ENCODE data around the gene ATAD5. TPM values are rescaled to one million over a fixed set of nuclear protein-coding genes. Genes with fewer than 3 reads are reported as not detected.
"Not testable (repeated sequence)": the region's sequence is repeated elsewhere in the genome, so short reads cannot be mapped to it uniquely, and the experiment has no call there.

ATAD5 gene
- total RNA-seq, 1 donor from 2014 or later: 24.6 TPM

DNA sequence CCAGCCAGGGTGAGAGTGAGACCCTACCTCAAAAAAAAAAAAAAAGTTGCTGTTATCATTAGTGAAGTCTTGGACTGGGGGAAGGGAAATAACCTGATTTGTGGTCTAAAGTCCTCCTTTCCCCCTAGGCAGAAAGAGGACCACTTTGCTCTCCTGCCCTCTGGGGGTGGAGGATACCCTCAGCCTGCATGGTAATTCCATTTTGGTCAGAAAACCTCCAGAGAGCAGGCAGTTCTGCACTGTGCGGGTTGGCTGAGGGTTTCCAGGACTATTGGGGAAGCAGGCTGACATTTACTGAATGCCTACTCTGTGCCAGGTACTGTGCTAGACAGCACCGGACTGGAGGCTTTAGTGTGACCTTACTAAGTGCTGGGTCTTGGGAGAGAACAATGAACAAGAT, 92.6 kb downstream of the ATAD5 start:
- Mint-ChIP-seq H3K27me3 (ENCODE audit: low read depth) (peaks cover 48% of the 10 kb centered on the region), H3K36me3 (ENCODE audit: low read depth) (no peaks in the 10 kb centered on the region), H3K9me3 (no peaks in the 10 kb centered on the region), H3K4me3 (ENCODE audit: low read depth) (no peak overlapping the region), H3K27ac (no peak overlapping the region), H3K4me1 (ENCODE audit: low read depth) (peaks cover 8% of the 10 kb centered on the region)
- DNase-seq (ENCODE audit: low spot score): no peak
- intact Hi-C loops (cut with micrococcal nuclease): no loop called here

DNA sequence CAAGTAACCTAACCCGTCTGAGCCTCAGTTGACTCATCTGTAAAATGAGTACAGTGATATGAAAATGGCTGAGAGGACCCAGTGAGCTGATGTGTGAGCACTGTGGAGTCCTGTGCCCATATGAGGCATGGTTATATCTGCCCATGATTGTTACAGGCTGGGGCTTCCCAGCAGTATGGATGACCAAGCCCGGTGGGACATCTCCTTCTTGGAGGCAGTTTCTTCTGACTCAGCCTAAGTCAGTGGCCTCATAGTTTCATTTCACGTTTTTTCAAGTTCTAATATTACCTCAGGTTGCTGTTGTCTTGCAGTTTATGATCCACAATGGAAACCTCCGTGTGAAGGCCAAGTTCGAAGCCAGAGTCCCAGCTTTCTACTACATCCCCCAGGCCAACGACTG, 94.8 kb downstream of the ATAD5 start:
- H3K4me3 Mint-ChIP-seq (ENCODE audit: low read depth): no peak overlapping the region
- peaks cover 33% of the 10 kb centered on the region for H3K27me3 Mint-ChIP-seq (ENCODE audit: low read depth)
- H3K27ac Mint-ChIP-seq: no peak overlapping the region
- no peak for DNase-seq (ENCODE audit: low spot score)
- H3K9me3 Mint-ChIP-seq: no peaks in the 10 kb centered on the region
- intact Hi-C loops (cut with micrococcal nuclease): no loop called here
- no peaks in the 10 kb centered on the region for H3K36me3 Mint-ChIP-seq (ENCODE audit: low read depth)
- H3K4me1 Mint-ChIP-seq (ENCODE audit: low read depth): peaks cover 5% of the 10 kb centered on the region

DNA sequence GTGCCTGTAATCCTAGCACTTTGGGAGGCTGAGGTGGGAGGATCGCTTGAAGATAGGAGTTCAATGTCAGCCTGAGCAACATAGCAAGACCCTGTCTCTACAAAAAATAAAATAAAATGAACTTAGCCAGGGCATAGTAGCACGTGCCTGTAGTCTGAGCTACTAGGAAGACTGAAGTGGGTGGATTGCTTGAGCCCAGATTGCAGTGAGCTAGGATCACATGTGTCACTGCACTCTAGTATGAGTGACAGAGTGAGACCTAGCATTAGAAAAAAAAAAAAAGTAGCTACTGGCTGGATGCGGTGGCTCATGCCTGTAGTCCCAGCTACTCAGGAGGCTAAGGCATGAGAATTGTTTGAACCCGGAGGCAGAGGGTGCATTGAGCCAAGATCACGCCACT, 96.0 kb downstream of the ATAD5 start:
- H3K4me1 Mint-ChIP-seq (ENCODE audit: low read depth): peaks cover 2% of the 10 kb centered on the region
- H3K36me3 Mint-ChIP-seq (ENCODE audit: low read depth): no peaks in the 10 kb centered on the region
- intact Hi-C loops (cut with micrococcal nuclease): no loop called here
- H3K9me3 Mint-ChIP-seq: no peaks in the 10 kb centered on the region
- DNase-seq (ENCODE audit: low spot score): no peak
- H3K27ac Mint-ChIP-seq: no peak overlapping the region
- H3K4me3 Mint-ChIP-seq (ENCODE audit: low read depth): no peak overlapping the region
- H3K27me3 Mint-ChIP-seq (ENCODE audit: low read depth): peaks cover 26% of the 10 kb centered on the region

DNA sequence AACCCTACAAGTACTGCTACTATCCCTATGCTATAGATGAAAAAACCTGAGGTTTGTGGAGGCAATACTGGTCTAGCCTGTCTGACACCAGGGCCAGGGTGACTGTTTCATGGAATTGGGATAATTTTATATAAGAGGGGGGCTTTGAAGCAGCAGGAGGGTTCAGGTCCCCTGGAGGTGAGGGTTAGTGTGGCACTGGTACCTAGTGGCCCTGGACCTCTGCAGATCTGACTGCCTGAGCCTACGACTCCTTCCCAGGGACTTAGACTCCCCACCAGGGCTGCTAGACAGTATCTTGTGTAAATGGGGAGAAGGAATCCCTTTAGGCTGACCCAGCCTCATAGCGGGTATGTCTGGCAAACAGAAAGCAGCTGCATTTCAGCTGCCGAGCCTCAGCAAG, 96.8 kb downstream of the ATAD5 start:
- no peak overlapping the region for H3K27ac Mint-ChIP-seq
- no peaks in the 10 kb centered on the region for H3K9me3 Mint-ChIP-seq
- intact Hi-C loops (cut with micrococcal nuclease): no loop called here
- no peaks in the 10 kb centered on the region for H3K36me3 Mint-ChIP-seq (ENCODE audit: low read depth)
- no peak overlapping the region for H3K4me3 Mint-ChIP-seq (ENCODE audit: low read depth)
- no peaks in the 10 kb centered on the region for H3K4me1 Mint-ChIP-seq (ENCODE audit: low read depth)
- DNase-seq (ENCODE audit: low spot score): no peak
- peaks cover 20% of the 10 kb centered on the region for H3K27me3 Mint-ChIP-seq (ENCODE audit: low read depth)

DNA sequence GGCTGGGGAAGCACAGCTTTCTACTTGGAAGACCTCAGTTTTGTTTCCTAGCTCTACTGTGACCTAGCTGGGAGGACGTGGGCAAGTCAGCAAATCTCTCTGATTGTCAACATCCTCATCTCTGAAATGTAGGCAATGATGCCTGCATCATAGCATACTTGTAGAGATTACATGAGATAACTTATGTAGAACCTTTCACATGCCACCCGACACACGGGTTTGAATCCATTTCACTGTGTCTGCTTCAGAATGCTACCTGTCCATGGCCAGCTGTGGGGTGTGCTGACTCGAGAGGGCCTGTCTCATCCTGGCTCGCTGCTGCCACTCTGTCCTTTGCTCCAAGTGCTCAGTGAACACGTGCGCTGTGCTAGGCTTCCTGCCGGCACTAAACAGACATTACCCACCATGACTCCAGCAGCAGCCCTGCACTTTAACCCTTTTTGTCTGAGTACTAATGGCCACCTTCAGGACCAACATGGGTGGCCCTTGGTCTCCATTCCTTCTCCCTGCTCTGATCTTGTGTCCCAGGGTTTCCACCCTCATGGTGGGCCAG, 97.4 kb downstream of the ATAD5 start:
- H3K27me3 Mint-ChIP-seq (ENCODE audit: low read depth): peaks cover 14% of the 10 kb centered on the region
- H3K4me1 Mint-ChIP-seq (ENCODE audit: low read depth): no peaks in the 10 kb centered on the region
- no peaks in the 10 kb centered on the region for H3K36me3 Mint-ChIP-seq (ENCODE audit: low read depth)
- intact Hi-C loops (cut with micrococcal nuclease): no loop called here
- DNase-seq (ENCODE audit: low spot score): no peak
- H3K9me3 Mint-ChIP-seq: no peaks in the 10 kb centered on the region
- H3K27ac Mint-ChIP-seq: no peak overlapping the region
- H3K4me3 Mint-ChIP-seq (ENCODE audit: low read depth): no peak overlapping the region

DNA sequence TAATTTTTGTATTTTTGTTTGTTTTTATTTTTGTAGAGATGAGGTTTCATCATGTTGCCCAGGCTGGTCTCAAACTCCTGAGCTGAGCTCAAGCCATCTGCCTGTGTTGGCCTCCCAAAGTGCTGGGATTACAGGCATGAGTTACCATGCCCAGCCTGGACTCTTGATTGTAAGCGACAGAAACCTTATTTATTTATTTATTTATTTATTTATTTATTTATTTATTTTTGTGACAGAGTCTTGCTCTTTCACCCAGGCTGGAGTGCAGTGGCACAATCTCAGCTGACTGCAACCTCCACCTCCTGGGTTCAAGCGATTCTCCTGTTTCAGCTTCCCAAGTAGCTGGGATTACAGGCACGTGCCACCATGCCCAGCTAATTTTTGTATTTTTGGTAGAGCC, 98.1 kb downstream of the ATAD5 start:
- H3K9me3 Mint-ChIP-seq; H3K36me3 Mint-ChIP-seq (ENCODE audit: low read depth); intact Hi-C loops (cut with micrococcal nuclease); H3K27ac Mint-ChIP-seq; DNase-seq (ENCODE audit: low spot score); H3K4me3 Mint-ChIP-seq (ENCODE audit: low read depth); H3K4me1 Mint-ChIP-seq (ENCODE audit: low read depth): not testable (repeated sequence)
- H3K27me3 Mint-ChIP-seq (ENCODE audit: low read depth): peaks cover 10% of the 10 kb centered on the region

DNA sequence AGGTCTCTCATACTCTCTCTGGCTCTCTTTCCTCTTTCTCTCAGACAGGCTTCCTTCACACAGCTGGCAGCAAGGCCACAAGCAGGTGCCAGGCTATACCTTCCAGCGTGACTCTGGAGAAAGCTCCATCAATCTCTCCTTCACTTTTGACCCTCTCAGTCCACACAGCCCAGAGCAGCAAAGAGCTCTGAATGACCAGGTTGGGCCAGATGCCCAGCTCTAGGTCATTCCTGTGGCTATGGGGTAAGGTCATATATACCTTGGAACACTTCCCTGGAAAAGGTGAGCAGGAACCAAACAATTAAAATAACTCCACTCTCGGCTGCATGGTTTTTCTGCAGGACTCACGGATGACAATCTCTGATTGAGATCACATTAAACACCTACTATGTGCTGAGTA, 98.7 kb downstream of the ATAD5 start:
- no peaks in the 10 kb centered on the region for H3K9me3 Mint-ChIP-seq
- no peak for DNase-seq (ENCODE audit: low spot score)
- H3K27ac Mint-ChIP-seq: no peak overlapping the region
- peaks cover 8% of the 10 kb centered on the region for H3K27me3 Mint-ChIP-seq (ENCODE audit: low read depth)
- no peak overlapping the region for H3K4me3 Mint-ChIP-seq (ENCODE audit: low read depth)
- H3K4me1 Mint-ChIP-seq (ENCODE audit: low read depth): no peaks in the 10 kb centered on the region
- intact Hi-C loops (cut with micrococcal nuclease): no loop called here
- H3K36me3 Mint-ChIP-seq (ENCODE audit: low read depth): no peaks in the 10 kb centered on the region

DNA sequence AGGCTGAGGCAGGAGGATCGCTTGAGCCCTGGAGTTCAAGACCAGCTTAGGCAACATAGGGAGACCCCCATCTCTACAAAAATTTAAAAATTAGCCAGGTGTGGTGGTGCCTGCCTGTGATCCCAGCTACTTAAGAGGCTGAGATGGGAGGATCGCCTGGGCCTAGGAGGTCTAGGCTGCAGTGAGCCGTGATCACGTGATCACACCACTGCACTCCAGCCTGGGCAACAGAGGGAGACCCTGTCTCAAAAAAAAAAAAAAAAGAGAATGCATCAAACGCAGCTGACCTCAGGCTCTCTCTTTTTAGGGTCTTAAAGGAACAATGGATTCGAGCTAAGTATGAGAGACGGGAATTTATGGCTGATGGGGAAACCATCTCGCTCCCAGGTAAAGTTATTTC, 99.8 kb downstream of the ATAD5 start:
- H3K4me1 Mint-ChIP-seq (ENCODE audit: low read depth); H3K36me3 Mint-ChIP-seq (ENCODE audit: low read depth); intact Hi-C loops (cut with micrococcal nuclease); DNase-seq (ENCODE audit: low spot score); H3K9me3 Mint-ChIP-seq; H3K27me3 Mint-ChIP-seq (ENCODE audit: low read depth); H3K27ac Mint-ChIP-seq; H3K4me3 Mint-ChIP-seq (ENCODE audit: low read depth): not testable (repeated sequence)

DNA sequence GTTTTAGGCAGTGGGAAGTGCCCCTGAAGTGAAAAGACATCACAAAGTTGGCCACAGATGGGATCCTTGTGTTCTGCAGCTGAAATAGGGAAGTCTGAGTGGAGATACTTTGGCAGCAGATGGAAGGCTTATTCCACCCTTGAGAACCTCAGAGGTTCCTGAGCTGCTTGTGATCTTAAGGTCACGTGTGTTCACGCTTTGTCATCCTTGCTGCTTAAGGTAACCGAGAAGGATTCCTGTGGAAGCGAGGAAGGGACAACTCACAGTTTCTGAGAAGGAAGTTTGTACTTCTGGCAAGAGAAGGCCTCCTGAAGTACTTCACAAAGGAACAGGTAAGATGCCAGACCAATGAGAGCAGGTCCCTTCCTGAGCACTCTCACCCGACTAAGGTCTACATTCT, 102.2 kb downstream of the ATAD5 start:
- Mint-ChIP-seq H3K36me3 (ENCODE audit: low read depth) (no peaks in the 10 kb centered on the region), H3K27ac (no peak overlapping the region), H3K4me1 (ENCODE audit: low read depth) (no peaks in the 10 kb centered on the region), H3K9me3 (no peaks in the 10 kb centered on the region), H3K4me3 (ENCODE audit: low read depth) (no peak overlapping the region), H3K27me3 (ENCODE audit: low read depth) (no peaks in the 10 kb centered on the region)
- intact Hi-C loops (cut with micrococcal nuclease): no loop called here
- DNase-seq (ENCODE audit: low spot score): no peak

DNA sequence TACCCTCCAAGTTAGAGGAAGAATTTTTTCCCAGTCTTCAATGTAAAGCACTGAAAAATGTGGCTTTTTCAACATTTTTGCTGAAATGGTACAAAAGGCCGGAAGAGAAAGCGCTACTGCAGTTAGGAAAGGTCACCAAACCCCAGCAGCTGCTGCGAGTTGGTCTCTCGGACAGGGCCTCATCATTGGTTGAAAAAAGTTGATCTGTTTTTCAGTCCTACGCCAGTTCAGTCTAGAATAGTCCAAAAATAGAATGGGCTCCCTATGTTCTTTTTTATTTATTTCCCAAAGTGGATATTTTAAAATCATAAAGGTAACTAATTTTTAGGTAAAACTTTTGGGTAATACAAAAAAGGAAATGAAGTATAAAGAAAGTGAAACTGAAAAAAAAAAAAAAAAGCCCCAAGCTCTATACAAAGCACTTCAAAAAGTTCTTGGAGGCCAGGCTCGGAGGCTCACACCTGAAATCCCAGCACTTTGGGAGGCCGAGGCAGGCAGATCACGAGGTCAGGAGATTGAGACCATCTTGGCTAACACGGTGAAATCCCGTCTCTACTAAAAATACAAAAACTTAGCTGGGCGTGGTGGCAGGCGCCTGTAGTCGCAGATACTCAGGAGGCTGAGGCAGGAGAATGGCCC, 107.4 kb downstream of the ATAD5 start:
- Mint-ChIP-seq H3K36me3 (ENCODE audit: low read depth) (no peaks in the 10 kb centered on the region), H3K27ac (no peak overlapping the region), H3K9me3 (no peaks in the 10 kb centered on the region), H3K4me3 (ENCODE audit: low read depth) (no peak overlapping the region), H3K27me3 (ENCODE audit: low read depth) (no peaks in the 10 kb centered on the region), H3K4me1 (ENCODE audit: low read depth) (peaks cover 20% of the 10 kb centered on the region)
- intact Hi-C loops (cut with micrococcal nuclease): no loop called here
- no peak for DNase-seq (ENCODE audit: low spot score)

DNA sequence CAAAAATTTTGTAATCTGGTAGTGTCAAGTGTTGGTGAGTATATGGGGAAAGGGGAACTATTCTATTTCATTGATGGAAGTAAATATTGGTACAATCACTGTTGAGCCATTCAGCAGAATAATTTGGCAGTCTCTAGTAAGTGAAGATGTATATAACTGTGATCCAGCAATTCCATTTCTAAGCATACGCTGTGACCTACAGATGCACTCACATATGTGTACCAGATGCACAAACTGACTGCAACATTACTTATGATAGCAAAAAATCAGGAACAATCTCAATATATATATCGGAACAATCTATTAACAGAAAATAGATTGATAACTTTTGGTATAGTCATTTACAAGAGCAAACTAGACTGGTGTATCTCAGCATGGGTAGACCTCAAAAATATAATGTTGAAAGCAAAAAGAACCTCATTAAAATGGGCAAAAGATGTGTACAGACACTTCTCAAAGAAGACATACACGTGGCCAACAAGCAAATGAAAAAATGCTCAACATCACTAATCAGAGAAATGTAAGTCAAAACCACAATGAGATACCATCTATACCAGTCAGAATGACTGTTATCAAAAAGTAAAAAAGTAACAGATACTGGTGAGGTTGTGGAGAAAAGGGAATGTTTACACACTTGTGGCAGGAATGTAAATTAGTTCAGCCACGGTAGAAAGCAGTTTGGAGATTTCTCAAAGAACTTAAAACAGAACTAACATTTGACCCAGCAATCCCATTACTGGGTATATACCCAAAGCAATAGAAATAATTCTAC, 110.7 kb downstream of the ATAD5 start:
- intact Hi-C loops (cut with micrococcal nuclease): no loop called here
- no peaks in the 10 kb centered on the region for H3K9me3 Mint-ChIP-seq
- no peak overlapping the region for H3K4me3 Mint-ChIP-seq (ENCODE audit: low read depth)
- DNase-seq (ENCODE audit: low spot score): no peak
- no peaks in the 10 kb centered on the region for H3K36me3 Mint-ChIP-seq (ENCODE audit: low read depth)
- peaks cover 20% of the 10 kb centered on the region for H3K4me1 Mint-ChIP-seq (ENCODE audit: low read depth)
- no peak overlapping the region for H3K27ac Mint-ChIP-seq
- no peaks in the 10 kb centered on the region for H3K27me3 Mint-ChIP-seq (ENCODE audit: low read depth)
